Measurements from ENCODE around the gene MTUS2.

- TF ChIP-seq EZH2phosphoT487 (conservative IDR thresholded peaks at IDR 0.05; ENCODE audit: low read length) (no peak), CTCF (IDR thresholded peaks at IDR 0.05; ENCODE audit: insufficient read depth, low read length, poor library complexity, severe bottlenecking) (no peak)
Measured at GRCh38 chr13:29536853-29537252, 716.7 kb downstream of the MTUS2 start.

Measured in SU-DHL-6 (cell line).